Activated T-cell treated with anti-CD3 and anti-CD28 coated beads, Interleukin-2, amount 50 U/mL, for 24 hours (primary cell): ENCODE measurements around the gene LENG9.

ENCODE experiments used
- DNase-seq: peaks from one replicate; pipeline ENCODE4 v3.0.0-alpha.2; 2020
- H3K27ac Mint-ChIP-seq: 2 replicates; pipeline ENCODE4 v1.8.0; 2020; ENCODE audit warnings: mild to moderate bottlenecking, mixed read lengths
- H3K27me3 Mint-ChIP-seq: 2 replicates; pipeline ENCODE4 v1.8.0; 2020; ENCODE audit warnings: mixed read lengths
- H3K36me3 Mint-ChIP-seq: 2 replicates; pipeline ENCODE4 v1.8.0; 2020; ENCODE audit warnings: low read depth, mixed read lengths
- H3K4me1 Mint-ChIP-seq: 2 replicates; pipeline ENCODE4 v1.8.0; 2020; ENCODE audit warnings: low read depth, mixed read lengths
- H3K4me3 Mint-ChIP-seq: 2 replicates; pipeline ENCODE4 v1.8.0; 2020; ENCODE audit warnings: mild to moderate bottlenecking, moderate library complexity, mixed read lengths
- H3K9me3 Mint-ChIP-seq: 2 replicates; pipeline ENCODE4 v1.8.0; 2020; ENCODE audit warnings: mixed read lengths

LENG9 gene

DNA sequence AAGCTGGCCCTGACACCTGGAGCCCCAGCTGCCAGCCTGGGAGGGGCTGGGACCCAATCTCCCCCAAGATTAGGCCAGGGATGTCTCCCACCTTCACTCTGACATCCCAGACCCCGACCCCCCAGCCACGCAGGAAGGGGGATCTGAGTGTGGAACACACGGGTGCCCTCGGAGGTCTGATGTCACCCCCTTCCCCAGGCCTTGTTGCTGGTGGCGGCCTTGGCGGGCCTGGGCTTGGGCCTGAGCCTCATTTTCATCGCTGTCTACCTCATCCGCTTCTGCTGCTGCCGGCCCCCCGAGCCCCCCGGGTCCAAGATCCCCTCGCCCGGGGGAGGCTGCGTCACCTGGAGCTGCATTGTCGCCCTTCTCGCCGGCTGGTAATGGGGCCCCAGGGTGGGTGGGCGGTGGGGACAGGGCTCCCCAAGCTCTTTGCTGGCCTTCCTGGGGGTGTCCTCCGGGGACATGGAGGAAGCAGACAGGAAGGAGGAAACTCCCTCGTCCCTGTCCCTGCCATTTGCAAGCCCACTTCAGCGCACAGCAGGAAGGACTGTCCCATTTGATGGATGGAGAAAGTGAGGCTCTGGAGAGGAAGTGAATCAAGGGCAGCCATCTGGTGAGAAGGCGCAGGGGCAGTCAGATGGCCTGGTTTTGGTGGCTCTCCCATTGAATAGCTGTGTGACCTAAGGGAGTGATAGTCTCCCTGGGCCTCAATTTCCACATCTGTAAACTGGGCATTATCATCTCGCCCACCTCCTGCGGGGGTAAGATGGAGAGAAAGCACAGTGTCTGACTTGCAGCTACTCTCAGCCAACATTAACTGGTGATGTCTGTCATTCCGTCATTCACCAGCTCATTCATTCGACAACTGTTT is 44.4 kb downstream of the LENG9 start:
- Mint-ChIP-seq H3K27ac (no peak overlapping the region), H3K27me3 (peaks cover 61% of the 10 kb centered on the region), H3K4me1 (peaks cover 17% of the 10 kb centered on the region), H3K9me3 (peaks cover 2% of the 10 kb centered on the region), H3K36me3 (no peaks in the 10 kb centered on the region), H3K4me3 (no peak overlapping the region)
- no peak for DNase-seq

DNA sequence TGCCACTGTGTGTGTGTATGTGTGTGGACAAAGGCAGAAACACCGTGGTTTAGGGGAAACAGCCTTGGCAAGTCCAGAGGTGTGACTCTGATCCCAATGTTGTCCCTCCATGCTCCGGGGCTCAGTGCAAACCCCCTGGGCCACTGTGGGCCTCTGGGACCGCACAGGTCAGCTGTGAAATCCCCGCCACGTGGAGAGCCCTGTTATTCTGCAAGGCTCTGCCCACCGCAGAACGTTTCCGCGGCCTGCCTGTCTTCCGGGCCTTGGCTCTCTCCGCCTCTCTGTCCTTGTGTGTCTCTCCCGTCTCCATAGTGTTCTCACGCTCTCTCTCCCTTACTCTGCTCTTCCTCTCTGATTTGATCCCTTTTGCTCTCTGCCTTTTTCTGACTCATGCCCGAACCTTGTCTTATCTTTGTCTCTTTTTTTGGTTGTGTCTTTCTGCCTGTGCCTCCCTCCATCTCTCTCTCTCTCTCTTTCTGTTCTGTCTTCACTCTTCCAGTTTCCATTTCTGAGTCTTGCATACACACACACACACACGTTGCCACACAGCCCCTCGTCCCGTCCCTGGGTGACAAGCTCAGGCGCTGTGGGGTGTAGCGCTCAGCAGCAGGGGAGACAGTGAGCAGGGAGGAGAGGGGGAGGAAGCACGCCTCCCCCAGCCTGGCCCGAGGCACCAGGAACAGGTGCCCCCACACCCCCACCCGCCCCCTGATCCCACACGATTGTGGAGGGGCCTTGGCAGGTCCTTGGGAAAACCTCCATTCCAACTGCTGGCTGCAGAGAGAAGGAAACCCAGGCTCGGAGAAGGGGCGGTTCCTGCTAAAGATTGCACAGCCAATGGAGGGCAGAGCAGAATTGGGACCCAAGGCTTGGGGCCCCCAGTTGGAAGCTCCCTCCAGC is 45.3 kb downstream of the LENG9 start:
- DNase-seq = no peak
- peaks cover 17% of the 10 kb centered on the region for H3K4me1 Mint-ChIP-seq
- no peak overlapping the region for H3K4me3 Mint-ChIP-seq
- H3K36me3 Mint-ChIP-seq = no peaks in the 10 kb centered on the region
- H3K9me3 Mint-ChIP-seq = peaks cover 4% of the 10 kb centered on the region
- no peak overlapping the region for H3K27ac Mint-ChIP-seq
- H3K27me3 Mint-ChIP-seq = peaks cover 56% of the 10 kb centered on the region

DNA sequence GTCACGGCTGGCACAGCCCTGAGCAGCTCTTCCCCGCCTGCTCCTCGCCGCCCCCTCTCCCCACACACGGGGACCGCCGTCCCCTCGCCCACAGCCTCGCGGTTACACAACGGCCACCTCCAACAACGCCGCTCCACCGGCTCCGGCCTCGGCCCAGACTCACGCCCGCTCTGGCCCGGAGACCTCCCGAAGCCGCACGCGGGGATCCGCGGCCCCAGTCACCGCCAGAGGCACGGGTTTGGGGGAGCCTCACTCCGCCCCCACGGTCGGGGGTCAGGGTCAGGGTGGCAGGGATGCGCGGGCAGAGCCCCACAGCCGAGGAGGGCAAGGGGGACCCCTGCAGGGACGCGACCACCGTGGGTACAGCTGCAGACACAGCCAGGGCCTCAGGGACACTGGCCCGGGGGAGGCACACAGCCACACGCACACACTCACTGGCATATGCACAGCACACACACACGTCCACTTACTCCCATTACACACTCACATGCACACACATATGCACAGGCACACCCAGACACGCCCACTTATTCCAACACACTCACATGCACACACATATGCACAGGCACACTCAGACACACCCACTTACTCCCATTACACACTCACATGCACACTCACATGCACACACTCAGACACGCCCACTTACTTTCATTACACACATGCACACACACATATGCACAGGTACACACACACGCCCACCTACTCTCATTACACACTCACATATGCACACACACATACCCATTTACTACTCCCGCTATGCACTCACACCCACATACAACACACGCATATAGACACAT is 46.7 kb downstream of the LENG9 start:
- H3K4me1 Mint-ChIP-seq = peaks cover 17% of the 10 kb centered on the region
- no peak for DNase-seq
- no peak overlapping the region for H3K27ac Mint-ChIP-seq
- peaks cover 60% of the 10 kb centered on the region for H3K27me3 Mint-ChIP-seq
- peaks cover 4% of the 10 kb centered on the region for H3K9me3 Mint-ChIP-seq
- H3K4me3 Mint-ChIP-seq = no peak overlapping the region
- no peaks in the 10 kb centered on the region for H3K36me3 Mint-ChIP-seq

DNA sequence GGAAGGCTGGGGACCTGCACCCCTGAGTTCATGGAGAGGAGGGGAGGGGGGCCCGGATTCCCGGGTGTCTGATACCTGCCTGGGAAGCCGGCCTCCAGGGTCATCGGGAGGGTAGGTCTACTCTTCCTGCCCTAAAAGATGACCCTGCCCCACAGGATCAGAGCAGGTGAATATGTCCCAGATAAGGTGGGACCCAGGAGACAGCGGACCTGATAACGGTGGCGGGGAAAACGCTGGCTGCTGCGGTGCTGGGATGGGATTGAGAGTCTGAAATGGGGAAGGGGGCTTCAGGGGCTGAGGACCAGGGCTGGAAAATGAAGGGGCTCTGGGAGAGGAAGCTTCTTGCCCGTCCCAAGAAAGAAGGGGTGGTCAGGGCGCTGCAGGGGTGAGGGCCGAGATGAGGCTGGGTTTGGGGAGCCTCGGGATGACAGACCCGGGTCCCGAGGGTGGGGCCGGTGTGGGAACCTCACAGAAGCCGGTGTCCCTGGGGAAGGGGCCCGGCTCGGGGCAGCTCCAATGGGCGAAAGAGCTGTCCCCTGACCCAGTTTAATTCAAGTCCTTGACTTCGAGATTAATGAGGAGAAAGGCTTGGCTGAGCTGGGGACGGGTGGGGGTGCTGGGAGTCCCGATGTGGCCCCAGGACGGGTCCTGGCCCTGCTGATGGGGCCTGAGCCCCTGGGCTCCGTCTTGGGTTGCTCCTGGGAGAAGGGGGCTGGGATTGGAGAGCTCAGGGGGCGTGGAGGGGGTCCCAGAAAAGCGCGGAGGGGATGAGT is 47.5 kb downstream of the LENG9 start:
- H3K27me3 Mint-ChIP-seq = peaks cover 54% of the 10 kb centered on the region
- no peak overlapping the region for H3K4me3 Mint-ChIP-seq
- no peak for DNase-seq

DNA sequence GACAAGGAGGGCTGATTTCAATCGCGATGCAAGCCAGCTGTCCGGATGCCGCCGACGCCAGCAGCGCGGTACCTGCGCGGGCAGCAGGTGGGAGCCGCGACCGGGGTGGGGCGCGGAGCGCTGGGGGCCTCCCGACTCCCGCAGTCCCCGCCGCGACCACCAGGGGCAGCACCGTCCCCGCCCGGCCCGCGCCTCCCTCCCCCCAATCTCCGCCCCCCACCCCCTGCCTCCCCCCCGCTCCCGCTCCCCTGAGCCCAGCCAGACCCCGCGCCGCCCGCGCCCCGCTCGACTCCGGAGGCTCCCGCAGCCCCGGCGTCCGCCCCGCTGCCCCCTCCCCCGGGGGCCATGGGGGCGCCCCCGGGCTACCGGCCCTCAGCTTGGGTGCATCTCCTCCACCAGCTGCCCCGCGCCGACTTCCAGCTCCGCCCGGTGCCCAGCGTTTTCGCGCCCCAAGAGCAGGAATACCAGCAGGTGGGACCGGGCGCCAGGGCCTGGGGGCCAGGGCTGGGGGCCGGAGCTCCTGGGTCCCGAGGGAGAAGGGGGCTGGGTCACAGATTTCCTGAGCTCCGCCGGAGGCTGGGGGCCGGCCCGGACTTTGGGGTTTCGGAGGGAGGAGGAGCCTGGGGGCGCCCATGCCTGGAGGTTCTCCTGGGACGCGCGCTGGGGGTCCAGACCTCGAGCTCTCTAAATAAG is 48.2 kb downstream of the LENG9 start, which contains the start of gene TTYH1:
Gene TTYH1, plus strand, starts transcription at position 257 of the 693 bp plus-strand sequence. Its CDS starts 89 bp downstream, at position 346.
- H3K27ac Mint-ChIP-seq = no peak within 1 kb of the TSS
- peaks cover 53% of the 10 kb centered on the region for H3K27me3 Mint-ChIP-seq
- H3K4me1 Mint-ChIP-seq = peaks cover 17% of the 10 kb centered on the region
- H3K9me3 Mint-ChIP-seq = peaks cover 4% of the 10 kb centered on the region
- H3K4me3 Mint-ChIP-seq = no peak within 1 kb of the TSS
- no peaks in the 10 kb centered on the region for H3K36me3 Mint-ChIP-seq
- peak; percentile 65 for DNase-seq

More for the DNA sequence above, 47.5 kb downstream of the LENG9 start:
- H3K4me1 Mint-ChIP-seq = peaks cover 17% of the 10 kb centered on the region
- H3K9me3 Mint-ChIP-seq = peaks cover 4% of the 10 kb centered on the region
- no peak overlapping the region for H3K27ac Mint-ChIP-seq
- H3K36me3 Mint-ChIP-seq = no peaks in the 10 kb centered on the region

DNA sequence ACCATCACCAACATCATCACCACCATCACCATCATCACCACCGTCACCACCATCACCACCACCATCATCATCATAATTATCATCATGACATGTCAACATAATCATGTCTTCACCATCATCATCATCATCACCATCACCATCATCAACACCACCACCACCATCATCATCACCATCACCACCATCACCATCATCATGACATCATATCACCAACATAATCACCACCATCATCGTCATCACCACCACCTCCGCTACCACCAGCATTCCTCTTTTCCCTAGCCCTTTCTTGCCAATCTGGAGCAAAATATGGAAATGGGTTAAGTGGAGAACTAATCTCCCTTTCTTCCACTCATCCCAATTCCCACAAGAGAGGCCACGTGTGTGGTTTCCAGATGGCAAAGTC is 49.4 kb downstream of the LENG9 start:
- H3K27me3 Mint-ChIP-seq = peaks cover 44% of the 10 kb centered on the region
- peaks cover 17% of the 10 kb centered on the region for H3K4me1 Mint-ChIP-seq
- H3K9me3 Mint-ChIP-seq = peaks cover 4% of the 10 kb centered on the region
- H3K36me3 Mint-ChIP-seq = no peaks in the 10 kb centered on the region
- no peak for DNase-seq
- H3K27ac Mint-ChIP-seq = no peak overlapping the region
- H3K4me3 Mint-ChIP-seq = no peak overlapping the region

DNA sequence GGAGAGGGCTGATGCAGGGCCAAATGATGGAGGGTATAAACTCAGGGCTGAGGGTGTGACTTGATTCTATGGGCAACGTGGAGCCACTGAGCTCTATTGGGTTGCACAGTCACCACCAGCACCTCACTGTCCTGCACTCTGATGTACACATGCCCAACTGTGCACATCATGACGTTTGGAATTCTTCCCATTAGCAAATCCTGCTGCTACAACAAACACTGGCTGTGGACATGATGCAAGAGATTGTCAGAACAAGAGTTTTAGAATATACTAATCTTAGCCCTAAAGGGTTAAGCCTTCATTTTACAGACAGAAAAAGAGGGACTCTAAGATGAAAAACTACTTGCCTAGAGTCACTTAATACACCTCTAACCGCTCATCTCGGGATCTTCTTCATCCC is 50.7 kb downstream of the LENG9 start:
- Mint-ChIP-seq H3K9me3 (peaks cover 10% of the 10 kb centered on the region), H3K4me3 (no peak overlapping the region), H3K27me3 (peaks cover 39% of the 10 kb centered on the region), H3K4me1 (peaks cover 11% of the 10 kb centered on the region), H3K36me3 (no peaks in the 10 kb centered on the region), H3K27ac (no peak overlapping the region)
- DNase-seq = no peak
